WI38 (cell line): Measurements from ENCODE around the gene CIP2A.

Experiments
- H3K4me3 ChIP-seq: 2 replicates; pipeline ENCODE4 v1.5.1; 2011; ENCODE audit warnings: low read depth, mild to moderate bottlenecking, control low read depth, low read length
- CTCF ChIP-seq: IDR thresholded peaks from 2 replicates; pipeline ENCODE4 v1.5.1; 2012; ENCODE audit warnings: low read depth, mild to moderate bottlenecking, control low read depth, low read length

CIP2A gene

GRCh38 chr3:108595321-108595720 lies 6.1 kb upstream of the CIP2A start:
- no peak for TF ChIP-seq CTCF
- no peak overlapping the region for H3K4me3 ChIP-seq

GRCh38 chr3:108590460-108590859 lies 1.2 kb upstream of the CIP2A start:
- no peak for TF ChIP-seq CTCF
- H3K4me3 ChIP-seq = peak overlapping the region; percentile 93

- no peak for TF ChIP-seq CTCF
- peak overlapping the region; percentile 93 for H3K4me3 ChIP-seq
These were observed 723 bp upstream of the CIP2A start for GRCh38 chr3:108589998-108590323.

- H3K4me3 ChIP-seq = peak overlapping the region; percentile 93
- no peak for TF ChIP-seq CTCF
These were observed 637 bp downstream of the CIP2A start for GRCh38 chr3:108588601-108589000.

GRCh38 chr3:108578064-108578463 lies 11.2 kb downstream of the CIP2A start:
- no peak for TF ChIP-seq CTCF

GRCh38 chr3:108569336-108569735 lies 19.9 kb downstream of the CIP2A start:
- no peak overlapping the region for H3K4me3 ChIP-seq
- TF ChIP-seq CTCF = no peak

More at GRCh38 chr3:108578064-108578463, 11.2 kb downstream of the CIP2A start:
- H3K4me3 ChIP-seq = no peak overlapping the region

- no peak overlapping the region for H3K4me3 ChIP-seq
- no peak for TF ChIP-seq CTCF
These were observed 22.6 kb downstream of the CIP2A start for GRCh38 chr3:108566599-108566998.
